ENCODE results near the gene GSG1L.

GSG1L gene

GRCh38 chr16:27775254-27775653, 288.3 kb downstream of the GSG1L start:
- DNase-seq (ENCODE audit: low read depth in 2 of 2), result no peak

GRCh38 chr16:27774779-27775178, 288.7 kb downstream of the GSG1L start:
- DNase-seq (ENCODE audit: low read depth in 2 of 2), result no peak

- DNase-seq (ENCODE audit: low read depth in 2 of 2), result no peak
Observed at GRCh38 chr16:27773344-27773743, 290.2 kb downstream of the GSG1L start.

- no peak for DNase-seq (ENCODE audit: low read depth in 2 of 2)
Observed at GRCh38 chr16:27772093-27772825, 291.3 kb downstream of the GSG1L start.

- no peak for DNase-seq (ENCODE audit: low read depth in 2 of 2)
Observed at GRCh38 chr16:27771201-27771910, 292.2 kb downstream of the GSG1L start.

- no peak for DNase-seq (ENCODE audit: low read depth in 2 of 2)
Observed at GRCh38 chr16:27770271-27771196, 293.0 kb downstream of the GSG1L start.

GRCh38 chr16:27769561-27770255, 293.8 kb downstream of the GSG1L start:
- no peak for DNase-seq (ENCODE audit: low read depth in 2 of 2)

- no peak for DNase-seq (ENCODE audit: low read depth in 2 of 2)
Observed at GRCh38 chr16:27768651-27769272, 294.8 kb downstream of the GSG1L start.

GRCh38 chr16:27767971-27768591, 295.4 kb downstream of the GSG1L start:
- no peak for DNase-seq (ENCODE audit: low read depth in 2 of 2)

GRCh38 chr16:27767081-27767480, 296.4 kb downstream of the GSG1L start:
- DNase-seq (ENCODE audit: low read depth in 2 of 2), result no peak

GRCh38 chr16:27766236-27766925, 297.1 kb downstream of the GSG1L start:
- DNase-seq (ENCODE audit: low read depth in 2 of 2), result no peak

GRCh38 chr16:27764869-27765675, 298.4 kb downstream of the GSG1L start:
- DNase-seq (ENCODE audit: low read depth in 2 of 2), result no peak

- no peak for DNase-seq (ENCODE audit: low read depth in 2 of 2)
Observed at GRCh38 chr16:27764427-27764826, 299.1 kb downstream of the GSG1L start.

GRCh38 chr16:27762441-27762840, 301.1 kb downstream of the GSG1L start:
- DNase-seq (ENCODE audit: low read depth in 2 of 2), result no peak

- no peak for DNase-seq (ENCODE audit: low read depth in 2 of 2)
Observed at GRCh38 chr16:27761816-27762215, 301.7 kb downstream of the GSG1L start.

- no peak for DNase-seq (ENCODE audit: low read depth in 2 of 2)
Observed at GRCh38 chr16:27760789-27761176, 302.7 kb downstream of the GSG1L start.

GRCh38 chr16:27759967-27760788, 303.3 kb downstream of the GSG1L start:
- no peak for DNase-seq (ENCODE audit: low read depth in 2 of 2)

GRCh38 chr16:27759301-27759871, 304.1 kb downstream of the GSG1L start:
- DNase-seq (ENCODE audit: low read depth in 2 of 2), result no peak

Data from stimulated activated CD8-positive, alpha-beta memory T cell treated with anti-CD3 and anti-CD28 coated beads, Interleukin-2, amount 100 ng/mL, for 1 hour (primary cell).